ENCODE results near the gene TSPAN13. TPM values are rescaled to one million over a fixed set of nuclear protein-coding genes. Genes with fewer than 3 reads are reported as not detected.

Gene TSPAN13
- polyA plus RNA-seq, 1 donor (not counting 4 experiments of a cell fraction or from before 2014, with no cell fraction given): 21.6 TPM

DNA sequence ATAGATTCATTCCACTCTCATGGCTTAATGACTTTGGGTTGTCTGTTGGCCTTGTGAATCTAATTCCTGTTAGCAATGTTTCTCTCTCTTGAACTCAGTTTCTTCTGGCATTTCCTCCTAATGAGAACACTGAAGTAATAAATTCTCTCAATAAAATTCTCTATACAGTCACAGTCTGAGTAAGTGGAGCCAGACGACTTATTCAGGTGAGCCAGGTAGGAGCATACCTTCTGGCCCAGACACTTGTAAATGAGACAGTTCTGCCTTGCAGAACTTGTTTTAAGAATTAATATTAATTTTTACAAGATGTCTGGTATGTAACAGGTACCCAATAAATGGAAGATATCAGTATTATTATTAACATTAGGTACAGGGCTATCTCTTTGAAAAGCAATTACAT is 79.8 kb downstream of the TSPAN13 start:
- TF ChIP-seq, protein P1, sequence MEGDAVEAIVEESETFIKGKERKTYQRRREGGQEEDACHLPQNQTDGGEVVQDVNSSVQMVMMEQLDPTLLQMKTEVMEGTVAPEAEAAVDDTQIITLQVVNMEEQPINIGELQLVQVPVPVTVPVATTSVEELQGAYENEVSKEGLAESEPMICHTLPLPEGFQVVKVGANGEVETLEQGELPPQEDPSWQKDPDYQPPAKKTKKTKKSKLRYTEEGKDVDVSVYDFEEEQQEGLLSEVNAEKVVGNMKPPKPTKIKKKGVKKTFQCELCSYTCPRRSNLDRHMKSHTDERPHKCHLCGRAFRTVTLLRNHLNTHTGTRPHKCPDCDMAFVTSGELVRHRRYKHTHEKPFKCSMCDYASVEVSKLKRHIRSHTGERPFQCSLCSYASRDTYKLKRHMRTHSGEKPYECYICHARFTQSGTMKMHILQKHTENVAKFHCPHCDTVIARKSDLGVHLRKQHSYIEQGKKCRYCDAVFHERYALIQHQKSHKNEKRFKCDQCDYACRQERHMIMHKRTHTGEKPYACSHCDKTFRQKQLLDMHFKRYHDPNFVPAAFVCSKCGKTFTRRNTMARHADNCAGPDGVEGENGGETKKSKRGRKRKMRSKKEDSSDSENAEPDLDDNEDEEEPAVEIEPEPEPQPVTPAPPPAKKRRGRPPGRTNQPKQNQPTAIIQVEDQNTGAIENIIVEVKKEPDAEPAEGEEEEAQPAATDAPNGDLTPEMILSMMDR (optimal IDR thresholded peaks at IDR 0.05 in 1 of 3, IDR thresholded peaks at IDR 0.05 in 1 of 3, conservative IDR thresholded peaks at IDR 0.05 in 1 of 3; ENCODE audit: extremely low read depth in 1 of 3, insufficient read depth in 2 of 3, low read length in 3 of 3): no peak
- TF ChIP-seq EZH2 (IDR thresholded peaks at IDR 0.05; ENCODE audit: low read length): no peak
- no peaks in the 10 kb centered on the region for H3K36me3 ChIP-seq (ENCODE audit: control insufficient read depth in 2 of 2, extremely low read depth in 1 of 2, insufficient read depth in 2 of 2, low read length in 2 of 2)
- no peaks in the 10 kb centered on the region for H3K27me3 ChIP-seq (ENCODE audit: control insufficient read depth, extremely low read depth, insufficient read depth, low read length)
- FAIRE-seq: no peak
- no peak overlapping the region for H3K4me2 ChIP-seq (ENCODE audit: control insufficient read depth, extremely low read depth, insufficient read depth, low read depth, low read length)
- no peak overlapping the region for H3K4me3 ChIP-seq (ENCODE audit: control insufficient read depth in 2 of 3, extremely low read depth in 1 of 3, insufficient read depth in 2 of 3, low read depth in 1 of 3, low read length in 3 of 3)
- dilution Hi-C loops (cut with MboI; ENCODE audit: extremely low pct_ligation_motif_present, low sequenced_read_pairs): no loop called here
- no peaks in the 10 kb centered on the region for H3K9me1 ChIP-seq (ENCODE audit: control insufficient read depth, extremely low read depth, insufficient read depth, low read length)
- DNase-seq (ENCODE audit: low read depth, low spot score): no peak
- no peak overlapping the region for H3K27ac ChIP-seq (ENCODE audit: control insufficient read depth, insufficient read depth, low read length)
- no peak overlapping the region for H3K9ac ChIP-seq (ENCODE audit: control insufficient read depth, extremely low read depth, insufficient read depth, low read length)
- H3K4me1 ChIP-seq (ENCODE audit: control insufficient read depth, extremely low read depth, insufficient read depth, low read length): no peaks in the 10 kb centered on the region
- H2AFZ ChIP-seq (ENCODE audit: control insufficient read depth, low read length): no peak overlapping the region
- H4K20me1 ChIP-seq (ENCODE audit: control insufficient read depth, extremely low read depth, insufficient read depth, low read length): no peaks in the 10 kb centered on the region
- no peaks in the 10 kb centered on the region for H3K9me3 ChIP-seq (ENCODE audit: control insufficient read depth, low read depth, low read length)
- no peaks in the 10 kb centered on the region for H3K79me2 ChIP-seq (ENCODE audit: control insufficient read depth, insufficient read depth, low read length)

Other genes starting within 250 kb of the TSPAN13 start
- gene LRRC72, start 226.9 kb upstream of the TSPAN13 start, polyA plus RNA-seq: not detected in 3 replicates
- 9.5 to 13.3 TPM (median 10.0 TPM) in 3 replicates for gene ANKMY2, start 108.0 kb upstream of the TSPAN13 start, polyA plus RNA-seq
- gene BZW2, start 107.6 kb upstream of the TSPAN13 start, polyA plus RNA-seq: 49.5 to 89.1 TPM (median 65.7 TPM) in 3 replicates
- 1.5 to 2.4 TPM (median 2.3 TPM) in 3 replicates for gene AGR2, start 51.2 kb downstream of the TSPAN13 start, polyA plus RNA-seq
- gene AGR3, start 128.2 kb downstream of the TSPAN13 start, polyA plus RNA-seq: not detected in 3 replicates